Neural cell (in vitro differentiated cells): ENCODE results near the gene DNAH3. TPM values are rescaled to one million over a fixed set of nuclear protein-coding genes. Genes with fewer than 3 reads are reported as not detected.

Experiments used
- H2AFZ ChIP-seq: fragments of 200-600, 300-800 bp; sonication (generic), shearing (Covaris generic); 2 replicates; pipeline ENCODE4 v1.6.0; 2014; ENCODE audit warnings: low read depth, mild to moderate bottlenecking, antibody characterized with exemption, low read length, moderate library complexity
- H3F3A ChIP-seq: fragments of 200-600 bp; shearing (Covaris generic); 2 replicates; pipeline ENCODE4 v1.6.1; 2016; ENCODE audit warnings: mild to moderate bottlenecking, moderate library complexity, mixed read lengths, antibody characterized with exemption, low read length; ENCODE audit not compliant: insufficient read depth, poor library complexity, severe bottlenecking
- H3K27ac ChIP-seq: fragments of 200-600, 300-800 bp; sonication (generic), shearing (Covaris generic); 2 replicates; pipeline ENCODE4 v1.5.1; 2014; ENCODE audit warnings: mild to moderate bottlenecking, low read length, moderate library complexity
- H3K27me3 ChIP-seq: fragments of 300-800, 200-600 bp; sonication (generic), shearing (Covaris generic); 2 replicates; pipeline ENCODE4 v1.6.0; 2014; ENCODE audit warnings: mild to moderate bottlenecking, low read depth, low read length, moderate library complexity; ENCODE audit not compliant: insufficient read depth
- H3K36me3 ChIP-seq: fragments of 300-800, 200-600 bp; sonication (generic), shearing (Covaris generic); 2 replicates; pipeline ENCODE4 v1.5.1; 2014; ENCODE audit warnings: mild to moderate bottlenecking, antibody characterized with exemption, low read length, moderate library complexity; ENCODE audit not compliant: insufficient read depth
- H3K4me2 ChIP-seq: fragments of 300-800, 200-600 bp; sonication (generic), shearing (Covaris generic); 2 replicates; pipeline ENCODE4 v1.6.0; 2014; ENCODE audit warnings: mild to moderate bottlenecking, low read length
- H3K4me3 ChIP-seq: fragments of 300-800, 200-600 bp; sonication (generic), shearing (Covaris generic); 2 replicates; pipeline ENCODE4 v1.5.1; 2014; ENCODE audit warnings: mild to moderate bottlenecking, low read length, moderate library complexity
- H3K79me2 ChIP-seq: fragments of 200-600 bp; shearing (Covaris generic); replicated peaks from 2 replicates; pipeline ENCODE4 v1.6.0; 2014; ENCODE audit warnings: mild to moderate bottlenecking, low read length, moderate library complexity; ENCODE audit not compliant: insufficient read depth
- H3K9ac ChIP-seq: fragments of 300-800, 200-600 bp; sonication (generic), shearing (Covaris generic); 2 replicates; pipeline ENCODE4 v1.6.1; 2016; ENCODE audit warnings: mild to moderate bottlenecking, low read length, mixed read lengths
- H3K9me2 ChIP-seq: fragments of 200-600 bp; shearing (Covaris generic); 2 replicates; pipeline ENCODE4 v1.6.1; 2016; ENCODE audit warnings: mild to moderate bottlenecking, low read length, mixed read lengths; ENCODE audit not compliant: insufficient read depth
- H3K9me3 ChIP-seq: fragments of 200-600, 300-800 bp; sonication (generic), shearing (Covaris generic); 2 replicates; pipeline ENCODE4 v1.6.1; 2016; ENCODE audit warnings: mild to moderate bottlenecking, mixed run types, low read length, moderate library complexity, mixed read lengths
- H4K20me1 ChIP-seq: fragments of 200-600 bp; shearing (Covaris generic); 2 replicates; pipeline ENCODE4 v1.6.1; 2016; ENCODE audit warnings: mild to moderate bottlenecking, mixed run types; ENCODE audit not compliant: insufficient read depth
- EP300 ChIP-seq: fragments of 450-650 bp; conservative IDR thresholded peaks from 2 replicates; pipeline ENCODE4 v1.6.1; 2014; ENCODE audit warnings: antibody characterized with exemption, mild to moderate bottlenecking, moderate library complexity; ENCODE audit not compliant: poor library complexity, severe bottlenecking
- EZH2 ChIP-seq: fragments of 200-600, 300-800 bp; shearing (Covaris generic), sonication (generic); IDR thresholded peaks from 2 replicates; pipeline ENCODE4 v1.6.1; 2014; ENCODE audit warnings: antibody characterized with exemption, low read length, borderline replicate concordance, mild to moderate bottlenecking; ENCODE audit not compliant: insufficient read depth, poor library complexity, severe bottlenecking
- MXI1 ChIP-seq: fragments of 450-650 bp; conservative IDR thresholded peaks from 2 replicates; pipeline ENCODE4 v1.6.1; 2014; ENCODE audit warnings: antibody characterized with exemption, mild to moderate bottlenecking; ENCODE audit not compliant: poor library complexity, severe bottlenecking
- POLR2AphosphoS5 ChIP-seq: IDR thresholded peaks from 2 replicates; pipeline ENCODE4 v1.6.1; 2012
- RAD21 ChIP-seq: fragments of 450-650 bp; conservative IDR thresholded peaks from 2 replicates; pipeline ENCODE4 v1.6.1; 2014; ENCODE audit warnings: antibody characterized with exemption, mild to moderate bottlenecking, moderate library complexity
- SMC3 ChIP-seq: fragments of 450-650 bp; conservative IDR thresholded peaks from 2 replicates; pipeline ENCODE4 v1.6.1; 2014; ENCODE audit warnings: antibody characterized with exemption, mild to moderate bottlenecking, moderate library complexity; ENCODE audit not compliant: poor library complexity
- TAF1 ChIP-seq: IDR thresholded peaks from 2 replicates; pipeline ENCODE4 v1.6.1; 2012; ENCODE audit warnings: low read depth
- polyA plus RNA-seq: library from polyadenylated mRNA; depleted of rRNA; stranded (reverse); fragments of >200 nt; gene quantifications from 2 replicates; pipeline ENCODE4 v1.2.3, GENCODE V29; 2014
- TF ChIP-seq, protein P1 (sequence below): IDR thresholded peaks from 2 replicates; pipeline ENCODE4 v1.6.1; 2012; ENCODE audit warnings: borderline replicate concordance
- TF ChIP-seq, protein P2 (sequence below): fragments of 450-650 bp; IDR thresholded peaks from 2 replicates; pipeline ENCODE4 v1.5.1; 2014; ENCODE audit warnings: antibody characterized with exemption, mild to moderate bottlenecking, moderate library complexity; ENCODE audit not compliant: poor library complexity, severe bottlenecking

DNAH3 gene
- polyA plus RNA-seq, 1 donor from 2014 or later, result 0.06 TPM

DNA sequence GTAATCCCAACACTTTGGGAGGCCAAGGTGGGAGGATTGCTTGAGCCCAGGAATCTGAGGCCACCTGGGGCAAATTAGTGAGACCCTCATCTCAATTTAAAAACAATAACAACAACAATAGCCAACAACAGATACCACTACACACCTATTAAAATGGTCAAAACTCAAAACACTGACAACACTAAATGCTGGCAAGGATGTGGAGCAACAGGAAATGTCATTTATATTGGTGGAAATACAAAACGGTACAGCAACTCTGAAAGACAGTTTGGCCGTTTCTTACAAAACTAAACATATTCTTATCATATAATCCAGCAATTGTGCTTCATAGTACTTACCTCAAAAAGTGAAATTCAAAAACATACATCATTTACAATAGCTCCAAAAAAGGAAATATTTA, 57.7 kb downstream of the DNAH3 start:
- Histone ChIP-seq H3K79me2 (no peaks in the 10 kb centered on the region), H3K9me3 (no peaks in the 10 kb centered on the region), H2AFZ (no peak overlapping the region), H3K4me3 (no peak overlapping the region), H3K27ac (no peak overlapping the region), H3K9ac (no peak overlapping the region), H3K9me2 (no peaks in the 10 kb centered on the region), H3K4me2 (no peak overlapping the region), H3K36me3 (no peaks in the 10 kb centered on the region), H3K27me3 (no peaks in the 10 kb centered on the region), H4K20me1 (no peaks in the 10 kb centered on the region), H3F3A (no peaks in the 10 kb centered on the region)
- no peak for TF ChIP-seq RAD21
- no peak for TF ChIP-seq SMC3
- no peak for TF ChIP-seq EP300

DNA sequence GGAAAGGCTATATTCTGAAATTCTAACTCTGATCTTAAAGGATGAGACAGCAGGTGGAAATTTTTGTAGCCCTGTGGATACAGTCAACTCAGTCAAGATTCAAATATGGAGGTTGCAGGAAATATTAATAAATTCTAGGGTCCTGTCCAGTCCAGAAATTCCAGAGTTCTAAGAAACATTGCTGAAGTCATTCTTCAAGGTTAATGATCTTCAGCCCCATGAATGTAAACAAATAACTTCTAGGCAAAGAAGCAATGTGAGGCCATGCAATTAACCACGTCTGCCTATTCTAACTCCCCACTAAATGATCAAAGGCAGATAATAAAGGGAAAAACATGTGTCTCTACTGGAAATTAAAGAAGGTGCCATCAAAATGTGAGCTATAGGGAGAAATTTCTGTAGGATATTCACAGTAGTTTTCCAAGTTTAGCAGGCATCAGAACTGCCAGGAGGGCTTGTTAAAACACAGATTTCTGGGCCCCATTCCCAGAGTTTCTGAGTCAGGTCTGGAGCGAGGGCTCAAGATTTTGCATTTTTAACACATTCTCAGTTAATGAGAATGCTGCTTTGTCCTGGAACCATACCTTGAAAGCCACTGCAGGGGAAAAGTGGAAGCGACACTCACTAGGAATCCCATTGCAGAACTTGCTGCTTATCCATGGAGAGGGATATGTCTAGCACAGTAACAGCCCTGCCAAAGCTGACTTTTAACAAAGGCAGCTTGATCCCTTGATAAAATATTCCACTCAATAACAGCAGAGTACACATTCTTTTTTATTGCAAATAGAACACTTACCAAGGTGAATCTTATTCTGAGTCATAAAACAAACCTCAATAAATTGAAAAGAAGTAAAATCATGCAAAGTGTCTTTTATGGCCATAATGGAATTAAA, 61.8 kb downstream of the DNAH3 start:
- Histone ChIP-seq H3K4me3 (no peak overlapping the region), H3K9me2 (no peaks in the 10 kb centered on the region), H3K4me2 (no peak overlapping the region), H2AFZ (no peak overlapping the region), H4K20me1 (no peaks in the 10 kb centered on the region), H3K79me2 (no peaks in the 10 kb centered on the region), H3K27ac (no peak overlapping the region), H3K9me3 (no peaks in the 10 kb centered on the region), H3K27me3 (no peaks in the 10 kb centered on the region), H3F3A (no peaks in the 10 kb centered on the region), H3K36me3 (no peaks in the 10 kb centered on the region), H3K9ac (no peak overlapping the region)
- no peak for TF ChIP-seq POLR2AphosphoS5
- TF ChIP-seq, protein P1, sequence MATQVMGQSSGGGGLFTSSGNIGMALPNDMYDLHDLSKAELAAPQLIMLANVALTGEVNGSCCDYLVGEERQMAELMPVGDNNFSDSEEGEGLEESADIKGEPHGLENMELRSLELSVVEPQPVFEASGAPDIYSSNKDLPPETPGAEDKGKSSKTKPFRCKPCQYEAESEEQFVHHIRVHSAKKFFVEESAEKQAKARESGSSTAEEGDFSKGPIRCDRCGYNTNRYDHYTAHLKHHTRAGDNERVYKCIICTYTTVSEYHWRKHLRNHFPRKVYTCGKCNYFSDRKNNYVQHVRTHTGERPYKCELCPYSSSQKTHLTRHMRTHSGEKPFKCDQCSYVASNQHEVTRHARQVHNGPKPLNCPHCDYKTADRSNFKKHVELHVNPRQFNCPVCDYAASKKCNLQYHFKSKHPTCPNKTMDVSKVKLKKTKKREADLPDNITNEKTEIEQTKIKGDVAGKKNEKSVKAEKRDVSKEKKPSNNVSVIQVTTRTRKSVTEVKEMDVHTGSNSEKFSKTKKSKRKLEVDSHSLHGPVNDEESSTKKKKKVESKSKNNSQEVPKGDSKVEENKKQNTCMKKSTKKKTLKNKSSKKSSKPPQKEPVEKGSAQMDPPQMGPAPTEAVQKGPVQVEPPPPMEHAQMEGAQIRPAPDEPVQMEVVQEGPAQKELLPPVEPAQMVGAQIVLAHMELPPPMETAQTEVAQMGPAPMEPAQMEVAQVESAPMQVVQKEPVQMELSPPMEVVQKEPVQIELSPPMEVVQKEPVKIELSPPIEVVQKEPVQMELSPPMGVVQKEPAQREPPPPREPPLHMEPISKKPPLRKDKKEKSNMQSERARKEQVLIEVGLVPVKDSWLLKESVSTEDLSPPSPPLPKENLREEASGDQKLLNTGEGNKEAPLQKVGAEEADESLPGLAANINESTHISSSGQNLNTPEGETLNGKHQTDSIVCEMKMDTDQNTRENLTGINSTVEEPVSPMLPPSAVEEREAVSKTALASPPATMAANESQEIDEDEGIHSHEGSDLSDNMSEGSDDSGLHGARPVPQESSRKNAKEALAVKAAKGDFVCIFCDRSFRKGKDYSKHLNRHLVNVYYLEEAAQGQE, result no peak
- TF ChIP-seq, protein P2, sequence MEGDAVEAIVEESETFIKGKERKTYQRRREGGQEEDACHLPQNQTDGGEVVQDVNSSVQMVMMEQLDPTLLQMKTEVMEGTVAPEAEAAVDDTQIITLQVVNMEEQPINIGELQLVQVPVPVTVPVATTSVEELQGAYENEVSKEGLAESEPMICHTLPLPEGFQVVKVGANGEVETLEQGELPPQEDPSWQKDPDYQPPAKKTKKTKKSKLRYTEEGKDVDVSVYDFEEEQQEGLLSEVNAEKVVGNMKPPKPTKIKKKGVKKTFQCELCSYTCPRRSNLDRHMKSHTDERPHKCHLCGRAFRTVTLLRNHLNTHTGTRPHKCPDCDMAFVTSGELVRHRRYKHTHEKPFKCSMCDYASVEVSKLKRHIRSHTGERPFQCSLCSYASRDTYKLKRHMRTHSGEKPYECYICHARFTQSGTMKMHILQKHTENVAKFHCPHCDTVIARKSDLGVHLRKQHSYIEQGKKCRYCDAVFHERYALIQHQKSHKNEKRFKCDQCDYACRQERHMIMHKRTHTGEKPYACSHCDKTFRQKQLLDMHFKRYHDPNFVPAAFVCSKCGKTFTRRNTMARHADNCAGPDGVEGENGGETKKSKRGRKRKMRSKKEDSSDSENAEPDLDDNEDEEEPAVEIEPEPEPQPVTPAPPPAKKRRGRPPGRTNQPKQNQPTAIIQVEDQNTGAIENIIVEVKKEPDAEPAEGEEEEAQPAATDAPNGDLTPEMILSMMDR, result no peak
- TF ChIP-seq TAF1, result no peak
- no peak for TF ChIP-seq RAD21
- no peak for TF ChIP-seq MXI1
- TF ChIP-seq EZH2, result no peak
- TF ChIP-seq EP300, result no peak
